DOHH2 (cell line): Measurements from ENCODE around the gene ARID1B.

Experiments used
- CTCF ChIP-seq: fragments of 200-600 bp; sonication (generic); IDR thresholded peaks from one replicate; pipeline ENCODE4 v1.5.1; 2014; ENCODE audit warnings: antibody characterized with exemption, mild to moderate bottlenecking, low read depth, low read length; ENCODE audit not compliant: poor library complexity, severe bottlenecking
- EZH2phosphoT487 ChIP-seq: fragments of 200-600 bp; sonication (generic); IDR thresholded peaks from 2 replicates; pipeline ENCODE4 v1.6.1; 2017; ENCODE audit warnings: borderline replicate concordance, mild to moderate bottlenecking, antibody characterized with exemption, low read length, moderate library complexity, mixed read lengths

GRCh38 chr6:156841508-156841907, 64.3 kb downstream of the ARID1B start:
- TF ChIP-seq EZH2phosphoT487 (no peak), CTCF (no peak)
